Measurements from ENCODE around the gene DDX54. TPM values are rescaled to one million over a fixed set of nuclear protein-coding genes. Genes with fewer than 3 reads are reported as not detected.

DDX54 gene
- total and polyA plus RNA-seq, 2 of the 8 experiments (the other 6 are each of a cell fraction or from before 2014, with no cell fraction given) = 64.9 to 113 TPM

DNA sequence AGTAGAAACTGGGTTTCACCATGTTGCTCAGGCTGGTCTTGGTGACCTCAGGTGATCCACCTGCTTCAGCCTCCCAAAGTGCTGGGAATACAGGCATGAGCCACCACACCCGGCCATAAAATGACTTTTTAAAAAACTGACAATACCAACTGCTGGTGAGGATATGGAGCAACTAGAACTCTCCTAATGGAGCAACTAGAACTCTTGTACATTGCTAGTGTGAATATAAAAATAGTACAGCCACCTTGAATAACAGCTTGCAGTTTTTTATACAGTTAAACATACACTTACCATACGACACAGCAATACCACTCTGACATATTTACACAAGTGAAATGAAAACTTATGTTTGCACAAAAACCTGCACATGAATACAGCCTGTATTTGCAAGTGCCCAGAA lies 38.3 kb downstream of the DDX54 start:
- no peak overlapping the region for H4K8ac ChIP-seq (ENCODE audit: extremely low read depth, insufficient read depth, low read length)
- no peak overlapping the region for H3K14ac ChIP-seq (ENCODE audit: insufficient read length)
- POLR2A ChIA-PET (ENCODE audit: partially characterized antibody) = no interaction called here
- H4K5ac ChIP-seq (ENCODE audit: insufficient read length, low read depth, low read length) = no peak overlapping the region
- H2BK20ac ChIP-seq (ENCODE audit: low read length) = no peak overlapping the region
- no peaks in the 10 kb centered on the region for H3K9me3 ChIP-seq (ENCODE audit: insufficient read depth in 2 of 2, low read depth in 1 of 2, low read length in 1 of 2)
- H3K4me3 ChIP-seq (ENCODE audit: extremely low read depth in 1 of 4, insufficient read depth in 2 of 4, low read depth in 3 of 4, low read length in 4 of 4) = no peak overlapping the region
- DNase-seq (ENCODE audit: low read depth in 1 of 2, low spot score in 2 of 2) = no peak
- no peak overlapping the region for H3K4ac ChIP-seq (replicated peaks; ENCODE audit: insufficient read length, low read depth, low read length)
- peaks cover 2% of the 10 kb centered on the region; the same call in 1 of the 2 replicates for H3K23me2 ChIP-seq (ENCODE audit: low read depth, low read length)
- no peak overlapping the region for H2AFZ ChIP-seq (ENCODE audit: low read length)
- no peak overlapping the region for H3K56ac ChIP-seq (replicated peaks; ENCODE audit: insufficient read length, low read depth, low read length)
- H3K4me1 ChIP-seq (replicated peaks in 1 of 4; ENCODE audit: control insufficient read depth in 3 of 4, insufficient read depth in 4 of 4, low read length in 3 of 4) = peaks cover 6 to 20% (median 13%) of the 10 kb centered on the region in 4 experiments
- no peak overlapping the region for H2BK15ac ChIP-seq (ENCODE audit: low read length)
- H3K36me3 ChIP-seq (ENCODE audit: control insufficient read depth in 2 of 4, insufficient read depth in 4 of 4, low read length in 3 of 4) = no peaks in the 10 kb centered on the region
- no peak overlapping the region for H3K4me2 ChIP-seq (ENCODE audit: insufficient read depth in 1 of 2, low read depth in 2 of 2, low read length in 2 of 2)
- no peaks in the 10 kb centered on the region for H3K79me2 ChIP-seq (ENCODE audit: control insufficient read depth in 1 of 2, insufficient read depth in 2 of 2, low read length in 2 of 2)
- H3K23ac ChIP-seq (ENCODE audit: insufficient read length) = no peak overlapping the region
- no peak for FAIRE-seq
- no peak overlapping the region for H3K18ac ChIP-seq (ENCODE audit: extremely low read depth, low read length)
- 97% methylated on average over 2 of the region's 2 CpGs; no CpG with 5 or more reads in 1 of the 2 experiments for WGBS, 2 experiments (ENCODE audit: extremely low coverage in 1 of 2, insufficient coverage in 1 of 2, insufficient read length in 1 of 2, insufficient replicate concordance in 2 of 2, low coverage in 1 of 2, low lambda C conversion rate in 2 of 2, missing lambda C conversion rate in 1 of 2)
- H2BK12ac ChIP-seq (ENCODE audit: low read depth, low read length) = no peak overlapping the region
- no peak overlapping the region for H3K27ac ChIP-seq (ENCODE audit: low read depth, low read length)
- H4K91ac ChIP-seq (replicated peaks; ENCODE audit: insufficient read length, low read length) = no peak overlapping the region
- CTCF ChIA-PET (ENCODE audit: partially characterized antibody) = interaction anchor here (1.0 to 2.0 kb wide), 3 partner anchors 12 to 154 kb away, joined by 3 to 7 read pairs (median 6); partner anchors contain the start of gene RASAL1
- no peak overlapping the region for H3K9ac ChIP-seq (replicated peaks in 1 of 4; ENCODE audit: extremely low read depth in 1 of 4, low read depth in 3 of 4, low read length in 3 of 4)
- H2BK5ac ChIP-seq (ENCODE audit: low read depth, low read length) = no peak overlapping the region
- H2AK5ac ChIP-seq (ENCODE audit: low read depth, low read length) = no peak overlapping the region
- peaks cover 0 to 7% (median 5%) of the 10 kb centered on the region in 4 experiments; a peak in 6 of 7 replicates for H3K27me3 ChIP-seq (replicated peaks in 1 of 4; ENCODE audit: control insufficient read depth in 3 of 4, extremely low read depth in 1 of 4, insufficient read depth in 3 of 4, low read length in 3 of 4)
- H2BK120ac ChIP-seq (replicated peaks; ENCODE audit: low read depth, low read length) = no peak overlapping the region
- no peaks in the 10 kb centered on the region for H3K79me1 ChIP-seq (ENCODE audit: low read depth, low read length)
- H4K20me1 ChIP-seq (replicated peaks in 1 of 2; ENCODE audit: control insufficient read depth in 1 of 2, insufficient read depth in 2 of 2, low read length in 2 of 2) = no peaks in the 10 kb centered on the region
- no peak for TF ChIP-seq EP300 (IDR thresholded peaks at IDR 0.05; ENCODE audit: borderline replicate concordance in 1 of 2, low read depth in 2 of 2, low read length in 2 of 2)
- TF ChIP-seq CBX8 (IDR thresholded peaks at IDR 0.05; ENCODE audit: borderline replicate concordance, low read depth, low read length) = no peak
- no peak for TF ChIP-seq GABPA (IDR thresholded peaks at IDR 0.05; ENCODE audit: borderline replicate concordance, insufficient read depth, low read length)
- no peak for TF ChIP-seq RFX5 (IDR thresholded peaks at IDR 0.05; ENCODE audit: borderline replicate concordance, low read depth, low read length)
- TF ChIP-seq USF2 (IDR thresholded peaks at IDR 0.05; ENCODE audit: low read length) = no peak
- no peak for TF ChIP-seq SRF (IDR thresholded peaks at IDR 0.05; ENCODE audit: low read depth, low read length)
- no peak for TF ChIP-seq BCL11A (IDR thresholded peaks at IDR 0.05; ENCODE audit: low read depth in 2 of 2, low read length in 2 of 2)
- no peak for TF ChIP-seq POLR2AphosphoS5 (IDR thresholded peaks at IDR 0.05; ENCODE audit: low read depth, low read length)
- TF ChIP-seq SP2 (IDR thresholded peaks at IDR 0.05; ENCODE audit: low read length) = no peak
